BLaER1 (cell line): ENCODE results near the gene PDIK1L.

Source experiments
- H3K27ac ChIP-seq: shearing (Covaris generic); formaldehyde crosslinking; 2 replicates; pipeline ENCODE4 v1.8.1; 2022
- H3K27me3 ChIP-seq: shearing (Covaris generic); formaldehyde crosslinking; 2 replicates; pipeline ENCODE4 v1.8.1; 2022
- H3K36me3 ChIP-seq: shearing (Covaris generic); formaldehyde crosslinking; 2 replicates; pipeline ENCODE4 v1.8.1; 2022
- H3K4me1 ChIP-seq: shearing (Covaris generic); formaldehyde crosslinking; 2 replicates; pipeline ENCODE4 v1.8.1; 2022
- H3K4me2 ChIP-seq: shearing (Covaris generic); formaldehyde crosslinking; 2 replicates; pipeline ENCODE4 v1.8.1; 2022
- H3K4me3 ChIP-seq: shearing (Covaris generic); formaldehyde crosslinking; 2 replicates; pipeline ENCODE4 v1.8.1; 2022
- H3K9ac ChIP-seq: shearing (Covaris generic); formaldehyde crosslinking; 2 replicates; pipeline ENCODE4 v1.8.1; 2022
- H3K9me3 ChIP-seq: shearing (Covaris generic); formaldehyde crosslinking; 2 replicates; pipeline ENCODE4 v1.8.1; 2022
- H4K20me1 ChIP-seq: shearing (Covaris generic); formaldehyde crosslinking; 2 replicates; pipeline ENCODE4 v1.8.1; 2022
- Cebpa-rat ChIP-seq: shearing (Covaris generic); IDR thresholded peaks from 2 replicates; pipeline ENCODE4 v1.8.1; 2022

Gene PDIK1L

DNA sequence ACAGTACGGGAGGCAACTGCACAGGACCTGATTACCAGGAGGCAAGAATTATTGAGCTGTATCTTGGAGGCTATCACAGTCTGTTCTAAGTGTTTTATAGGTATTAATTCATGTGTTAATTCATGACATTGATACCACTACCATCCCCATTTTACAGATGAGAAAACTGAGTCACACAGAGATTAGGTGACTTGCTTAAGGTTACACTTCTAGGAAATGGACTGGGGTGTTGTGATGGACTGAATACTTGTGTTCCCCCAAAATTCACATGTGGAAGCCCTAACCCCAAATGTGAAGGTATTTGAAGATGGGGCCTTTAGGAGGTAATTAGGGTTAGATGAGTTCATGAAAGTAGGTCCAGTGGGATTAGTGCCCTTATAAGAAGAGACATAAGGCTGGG lies 34.1 kb upstream of the PDIK1L start:
- no peak for TF ChIP-seq Cebpa-rat
- H3K4me1 ChIP-seq = peaks cover 52% of the 10 kb centered on the region

GRCh38 chr1:26078286-26079177 lies 33.1 kb upstream of the PDIK1L start:
- H4K20me1 ChIP-seq = no peaks in the 10 kb centered on the region
- peak overlapping the region; percentile 84 for H3K27ac ChIP-seq
- H3K9me3 ChIP-seq = no peaks in the 10 kb centered on the region
- H3K36me3 ChIP-seq = no peaks in the 10 kb centered on the region
- TF ChIP-seq Cebpa-rat = no peak
- H3K4me1 ChIP-seq = peaks cover 52% of the 10 kb centered on the region
- no peak overlapping the region for H3K4me3 ChIP-seq
- peak overlapping the region; percentile 66 for H3K9ac ChIP-seq
- no peaks in the 10 kb centered on the region for H3K27me3 ChIP-seq
- peak overlapping the region; percentile 80 for H3K4me2 ChIP-seq

More for the DNA sequence above, 34.1 kb upstream of the PDIK1L start:
- Histone ChIP-seq H3K27ac (no peak overlapping the region), H4K20me1 (no peaks in the 10 kb centered on the region), H3K9ac (no peak overlapping the region), H3K36me3 (no peaks in the 10 kb centered on the region), H3K4me3 (no peak overlapping the region), H3K4me2 (no peak overlapping the region), H3K27me3 (no peaks in the 10 kb centered on the region), H3K9me3 (no peaks in the 10 kb centered on the region)

DNA sequence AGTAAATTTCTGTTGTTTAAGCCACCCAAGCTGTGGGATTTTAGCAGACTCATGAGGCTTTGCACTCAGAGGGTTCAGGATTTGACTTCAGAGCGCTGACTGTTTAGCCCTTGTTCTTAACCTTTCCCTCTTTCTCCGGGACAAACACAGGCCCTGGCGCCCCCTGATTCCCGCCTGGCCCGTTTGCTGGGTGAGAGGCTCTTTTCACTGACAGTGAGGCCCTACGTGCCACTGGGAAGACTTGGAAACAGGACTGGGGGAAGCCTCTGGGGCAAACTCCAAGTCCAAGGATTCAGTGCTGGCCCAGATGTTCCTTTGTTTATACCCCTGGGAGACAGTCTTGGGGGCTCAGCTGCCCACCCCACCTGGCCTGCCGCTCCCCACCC lies 32.5 kb upstream of the PDIK1L start:
- H3K4me2 ChIP-seq = peak overlapping the region; percentile 80
- H3K4me1 ChIP-seq = peaks cover 52% of the 10 kb centered on the region
- H3K4me3 ChIP-seq = peak overlapping the region; percentile 35; the same call in 1 of the 2 replicates
- H3K9ac ChIP-seq = peak overlapping the region; percentile 66
- H3K36me3 ChIP-seq = no peaks in the 10 kb centered on the region
- no peaks in the 10 kb centered on the region for H4K20me1 ChIP-seq
- H3K9me3 ChIP-seq = no peaks in the 10 kb centered on the region
- H3K27me3 ChIP-seq = no peaks in the 10 kb centered on the region
- peak overlapping the region; percentile 84 for H3K27ac ChIP-seq
- TF ChIP-seq Cebpa-rat = no peak

- Histone ChIP-seq H3K27ac (peak overlapping the region; percentile 84), H3K27me3 (no peaks in the 10 kb centered on the region), H4K20me1 (no peaks in the 10 kb centered on the region), H3K4me2 (peak overlapping the region; percentile 80), H3K9ac (peak overlapping the region; percentile 66), H3K9me3 (no peaks in the 10 kb centered on the region), H3K4me1 (peaks cover 51% of the 10 kb centered on the region), H3K36me3 (no peaks in the 10 kb centered on the region), H3K4me3 (peak overlapping the region; percentile 35; the same call in 1 of the 2 replicates)
- TF ChIP-seq Cebpa-rat = peak; percentile 69; the same call in 1 of the 2 replicates
Observed at GRCh38 chr1:26079960-26080814, 31.4 kb upstream of the PDIK1L start.

DNA sequence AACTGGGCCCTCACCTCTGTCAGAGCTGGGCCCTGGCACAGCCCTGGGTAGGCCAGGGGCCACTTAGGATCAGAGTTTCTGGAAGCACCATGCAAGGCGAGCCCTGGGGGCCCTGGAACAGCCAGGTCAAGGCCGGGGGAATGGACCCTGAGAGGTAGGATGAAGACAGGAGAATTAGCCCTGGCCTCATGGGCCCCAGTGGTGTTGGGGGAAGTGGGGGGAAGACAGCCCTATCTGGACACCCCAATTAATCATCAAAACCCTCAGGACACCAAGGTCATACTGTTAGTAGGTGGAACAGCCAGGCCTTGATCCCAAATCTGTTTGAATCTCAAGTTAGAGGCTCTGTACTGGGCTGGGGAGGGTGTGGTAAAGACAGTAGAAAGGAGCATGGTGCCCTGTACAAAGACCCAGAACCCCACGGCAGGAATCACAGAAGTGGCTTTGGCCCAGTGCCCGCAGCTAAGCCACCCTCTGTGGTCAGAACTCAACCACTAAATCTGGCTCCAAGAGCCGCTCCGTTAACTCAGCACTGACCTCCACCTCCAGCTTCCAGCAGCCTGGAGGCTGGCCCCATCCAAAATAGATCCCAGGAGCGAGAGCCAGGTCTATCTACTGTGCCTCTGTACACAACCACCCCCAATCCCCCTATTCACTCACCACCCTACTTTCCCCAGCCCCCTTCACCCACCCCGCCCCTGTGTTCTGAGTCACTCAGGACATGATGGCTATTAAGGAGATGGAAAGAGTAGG lies 30.2 kb upstream of the PDIK1L start:
- Histone ChIP-seq H3K4me3 (no peak overlapping the region), H3K27ac (peak overlapping the region; percentile 62; the same call in 1 of the 2 replicates), H3K36me3 (no peaks in the 10 kb centered on the region), H3K4me2 (peak overlapping the region; percentile 80), H3K4me1 (peaks cover 41% of the 10 kb centered on the region), H3K9me3 (no peaks in the 10 kb centered on the region), H4K20me1 (no peaks in the 10 kb centered on the region), H3K9ac (no peak overlapping the region), H3K27me3 (no peaks in the 10 kb centered on the region)
- no peak for TF ChIP-seq Cebpa-rat

- Histone ChIP-seq H4K20me1 (no peaks in the 10 kb centered on the region), H3K4me3 (no peak overlapping the region), H3K9me3 (no peaks in the 10 kb centered on the region), H3K4me1 (peaks cover 41% of the 10 kb centered on the region), H3K36me3 (no peaks in the 10 kb centered on the region), H3K27ac (no peak overlapping the region), H3K9ac (no peak overlapping the region), H3K27me3 (no peaks in the 10 kb centered on the region), H3K4me2 (peak overlapping the region; percentile 80; the same call in 1 of the 2 replicates)
- no peak for TF ChIP-seq Cebpa-rat
Observed at GRCh38 chr1:26082020-26082350, 29.6 kb upstream of the PDIK1L start.

GRCh38 chr1:26083208-26083607 lies 28.4 kb upstream of the PDIK1L start:
- no peak overlapping the region for H3K4me3 ChIP-seq
- H4K20me1 ChIP-seq = no peaks in the 10 kb centered on the region
- H3K36me3 ChIP-seq = no peaks in the 10 kb centered on the region
- no peak for TF ChIP-seq Cebpa-rat
- no peak overlapping the region for H3K9ac ChIP-seq
- no peaks in the 10 kb centered on the region for H3K27me3 ChIP-seq
- H3K27ac ChIP-seq = no peak overlapping the region
- H3K9me3 ChIP-seq = no peaks in the 10 kb centered on the region
- H3K4me1 ChIP-seq = peaks cover 40% of the 10 kb centered on the region
- no peak overlapping the region for H3K4me2 ChIP-seq

DNA sequence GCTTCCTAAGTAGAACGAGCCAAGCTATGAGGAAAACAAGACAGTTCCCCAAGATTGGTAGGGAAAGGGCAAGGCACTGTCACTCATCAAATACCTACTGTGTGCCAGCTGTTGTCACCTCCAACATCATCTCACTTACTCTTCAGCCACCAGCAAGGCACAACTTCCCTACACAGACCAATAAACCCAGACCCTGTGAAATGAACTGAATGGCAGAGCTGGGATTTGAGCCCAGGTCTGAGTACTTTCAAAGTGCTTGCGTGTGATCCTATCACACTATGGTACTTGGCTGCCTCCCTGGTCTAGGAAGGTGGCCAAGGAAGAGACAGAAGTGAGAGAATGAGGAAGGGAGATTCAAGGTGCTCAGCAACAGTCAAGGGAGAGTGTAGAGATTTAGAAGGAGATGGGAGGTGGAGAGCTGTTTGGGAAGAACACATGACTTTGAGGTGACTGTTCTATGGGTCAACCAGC lies 27.5 kb upstream of the PDIK1L start:
- H4K20me1 ChIP-seq = no peaks in the 10 kb centered on the region
- no peak overlapping the region for H3K27ac ChIP-seq
- no peaks in the 10 kb centered on the region for H3K36me3 ChIP-seq
- no peaks in the 10 kb centered on the region for H3K27me3 ChIP-seq
- TF ChIP-seq Cebpa-rat = no peak
- H3K4me3 ChIP-seq = no peak overlapping the region
- H3K9me3 ChIP-seq = no peaks in the 10 kb centered on the region
- no peak overlapping the region for H3K4me2 ChIP-seq
- no peak overlapping the region for H3K9ac ChIP-seq
- peaks cover 31% of the 10 kb centered on the region for H3K4me1 ChIP-seq

GRCh38 chr1:26084844-26085243 lies 26.8 kb upstream of the PDIK1L start:
- Histone ChIP-seq H3K27me3 (no peaks in the 10 kb centered on the region), H3K27ac (no peak overlapping the region), H3K4me1 (peaks cover 24% of the 10 kb centered on the region), H3K9me3 (no peaks in the 10 kb centered on the region), H3K9ac (no peak overlapping the region), H4K20me1 (no peaks in the 10 kb centered on the region), H3K4me2 (no peak overlapping the region), H3K36me3 (no peaks in the 10 kb centered on the region), H3K4me3 (no peak overlapping the region)
- TF ChIP-seq Cebpa-rat = no peak
